Measurements from ENCODE around the gene PGAM4. TPM values are rescaled to one million over a fixed set of nuclear protein-coding genes. Genes with fewer than 3 reads are reported as not detected.
"Not testable (repeated sequence)": the region's sequence is repeated elsewhere in the genome, so short reads cannot be mapped to it uniquely, and the experiment has no call there.

Gene PGAM4
- total RNA-seq, 2 donors from 2014 or later = 0.53 TPM; not detected in 1

DNA sequence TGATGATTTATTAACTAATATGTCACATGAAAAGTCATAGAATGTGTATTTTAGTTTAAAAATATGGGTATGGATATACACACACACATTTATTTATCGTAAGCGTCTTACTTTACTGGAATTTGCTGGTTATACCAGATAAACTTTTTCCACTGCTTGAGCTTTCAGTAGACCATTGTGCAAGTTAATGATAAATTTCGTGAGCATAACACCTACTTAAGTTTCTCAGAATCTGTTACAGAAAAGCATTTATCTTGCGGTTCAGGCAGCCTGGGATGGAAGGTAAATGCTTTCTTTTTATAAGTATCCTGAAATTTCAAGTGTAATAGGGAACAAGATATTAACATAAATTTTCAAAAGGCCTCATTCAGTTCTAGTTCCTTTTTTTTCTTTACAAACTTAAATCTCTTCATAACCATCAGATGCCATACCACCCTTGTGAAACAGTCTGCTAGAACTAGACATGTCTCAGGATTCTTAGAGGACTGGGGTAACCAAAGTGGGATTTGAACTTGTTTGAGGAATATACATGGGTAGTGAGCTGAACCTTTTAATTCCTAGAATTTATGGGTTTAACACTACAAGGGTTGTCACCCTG lies 31.3 kb downstream of the PGAM4 start:
- no peak overlapping the region for H3K27ac Mint-ChIP-seq
- ATAC-seq = no peak
- H3K9me3 Mint-ChIP-seq = no peaks in the 10 kb centered on the region
- DNase-seq (ENCODE audit: low spot score in 2 of 2) = no peak
- no peaks in the 10 kb centered on the region for H3K36me3 Mint-ChIP-seq

DNA sequence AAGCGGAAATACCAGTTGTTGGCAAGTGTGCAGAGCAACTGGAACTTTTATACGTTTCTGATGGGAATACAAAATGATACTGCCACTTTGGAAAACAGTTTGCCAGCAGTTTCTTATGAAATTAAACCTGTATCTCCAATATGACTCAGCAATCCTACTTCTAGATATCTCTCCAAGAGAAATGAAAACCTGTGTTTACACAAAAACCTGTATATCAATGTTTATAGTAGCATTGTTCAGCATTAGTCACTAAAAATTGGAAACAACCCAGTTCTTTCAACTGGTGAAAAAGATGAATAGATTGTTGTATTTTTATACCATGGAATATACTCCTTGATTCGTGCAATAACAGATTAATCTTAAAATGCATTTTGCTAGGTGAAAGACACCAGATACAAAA lies 32.1 kb downstream of the PGAM4 start:
- Mint-ChIP-seq H3K36me3 (no peaks in the 10 kb centered on the region), H3K9me3 (no peaks in the 10 kb centered on the region), H3K27ac (no peak overlapping the region)
- ATAC-seq (no peak), DNase-seq (ENCODE audit: low spot score in 2 of 2) (no peak)

DNA sequence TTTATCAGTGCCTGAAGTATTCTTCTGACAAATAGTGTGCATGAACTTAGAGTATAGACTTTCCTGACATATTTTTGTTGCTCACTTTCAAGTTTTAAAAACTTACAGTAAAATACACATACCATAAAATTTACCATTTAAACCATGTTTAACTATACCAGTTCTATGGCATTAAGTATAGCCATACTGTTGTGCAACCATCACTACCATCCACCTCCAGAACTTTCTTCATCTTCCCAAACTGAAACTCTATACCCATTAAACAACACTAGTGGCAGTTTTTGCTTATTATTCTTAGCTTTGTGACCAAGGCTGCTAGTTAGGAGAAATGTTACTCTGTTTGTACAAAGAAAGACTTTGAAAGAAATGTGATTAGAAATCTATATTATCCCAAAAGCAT lies 33.1 kb downstream of the PGAM4 start:
- no peak overlapping the region for H3K27ac Mint-ChIP-seq
- no peak for DNase-seq (ENCODE audit: low spot score in 2 of 2)
- no peaks in the 10 kb centered on the region for H3K9me3 Mint-ChIP-seq

DNA sequence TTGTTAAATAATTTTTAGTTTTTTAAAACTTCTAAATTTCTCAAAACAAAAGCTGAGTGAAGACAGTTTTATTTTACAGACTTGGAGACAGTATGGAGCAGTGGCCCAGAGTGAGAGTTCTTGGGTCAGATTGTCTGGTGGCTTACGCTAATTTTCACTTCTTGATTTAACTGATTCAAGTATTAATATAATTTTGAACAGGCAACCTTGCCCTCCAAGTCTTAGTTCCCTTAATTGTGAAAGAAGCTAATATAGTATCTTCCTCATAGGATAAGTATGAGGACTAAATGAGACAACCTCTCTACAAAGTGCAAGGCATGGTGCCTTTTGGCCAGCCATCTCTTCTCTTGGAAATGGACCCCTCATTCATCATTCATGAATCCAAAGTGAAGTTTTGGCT lies 33.6 kb downstream of the PGAM4 start:
- no peak for DNase-seq (ENCODE audit: low spot score in 2 of 2)
- H3K36me3 Mint-ChIP-seq = no peaks in the 10 kb centered on the region
- ATAC-seq = no peak
- no peaks in the 10 kb centered on the region for H3K9me3 Mint-ChIP-seq
- H3K27ac Mint-ChIP-seq = no peak overlapping the region

More for the DNA sequence above, 33.1 kb downstream of the PGAM4 start:
- H3K36me3 Mint-ChIP-seq = no peaks in the 10 kb centered on the region
- no peak for ATAC-seq

DNA sequence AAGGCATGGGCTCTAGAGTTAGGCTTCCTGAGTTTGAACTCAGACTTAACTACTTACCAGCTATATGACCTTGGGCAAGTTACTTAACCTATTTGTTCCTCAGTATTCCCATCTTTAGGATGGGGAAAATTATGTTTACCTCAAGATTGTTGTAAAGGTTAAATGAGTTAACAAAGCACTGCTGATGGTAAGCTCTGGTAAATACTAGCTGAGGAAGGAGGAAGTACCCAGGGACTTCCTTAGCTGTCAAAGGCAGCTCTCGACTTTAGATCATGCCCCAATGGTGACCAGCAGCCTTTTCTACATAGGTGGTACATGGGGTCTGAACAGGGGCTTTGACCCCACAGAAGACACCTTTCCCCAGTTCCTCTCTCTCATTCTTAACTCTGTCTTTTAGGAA lies 38.9 kb downstream of the PGAM4 start:
- Mint-ChIP-seq H3K36me3 (no peaks in the 10 kb centered on the region), H3K27ac (no peak overlapping the region), H3K9me3 (no peaks in the 10 kb centered on the region)
- ATAC-seq (no peak), DNase-seq (ENCODE audit: low spot score in 2 of 2) (no peak)

DNA sequence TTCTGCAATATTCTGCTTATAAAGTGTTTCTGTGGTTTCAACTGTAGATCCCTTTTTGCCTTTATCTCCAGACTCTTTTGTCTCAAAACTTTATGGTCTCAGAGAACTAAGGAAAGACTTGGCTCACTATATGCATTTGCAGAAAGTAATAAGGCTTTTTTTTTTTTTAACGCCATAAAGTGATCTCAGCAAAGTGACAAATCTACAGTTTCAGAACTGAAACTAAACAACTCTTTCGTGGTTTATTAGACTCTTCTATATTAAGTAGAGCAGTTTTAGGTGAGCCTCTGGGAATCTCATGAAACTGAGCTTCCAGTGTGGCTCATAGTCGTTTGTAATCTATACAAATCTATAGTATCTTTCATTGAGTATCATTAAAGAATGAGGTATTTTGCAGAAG lies 43.7 kb downstream of the PGAM4 start:
- no peak for DNase-seq (ENCODE audit: low spot score in 2 of 2)
- Mint-ChIP-seq H3K9me3 (peaks cover 0 to 4% of the 10 kb centered on the region in 2 donors), H3K36me3 (no peaks in the 10 kb centered on the region), H3K27ac (no peak overlapping the region)
- ATAC-seq = peak in 1 of 2 donors; percentile 13

DNA sequence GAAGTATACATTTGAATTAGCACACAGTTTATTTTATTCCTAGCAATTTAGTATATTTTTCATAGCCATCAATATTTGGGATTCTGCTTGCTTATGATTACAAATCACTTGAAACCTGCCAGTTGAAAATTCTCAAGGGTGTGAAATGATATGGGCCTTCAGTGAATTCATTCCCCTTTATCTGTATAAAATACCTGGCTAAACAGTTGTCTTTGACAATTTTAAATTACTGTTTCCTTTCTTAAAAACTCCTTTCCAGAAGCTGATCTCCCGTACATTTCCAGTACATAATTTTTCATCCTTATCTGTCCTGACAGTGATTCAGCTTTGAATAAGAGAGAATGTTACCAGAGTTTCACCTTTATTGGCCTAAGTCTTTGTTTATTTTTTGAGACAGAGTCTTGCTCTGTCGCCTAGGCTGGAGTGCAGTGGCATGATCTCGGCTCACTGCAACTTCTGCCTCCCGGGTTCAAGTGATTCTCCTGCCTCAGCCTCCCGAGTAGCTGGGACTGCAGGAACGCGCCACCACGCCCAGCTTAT lies 45.0 kb downstream of the PGAM4 start:
- no peak overlapping the region for H3K27ac Mint-ChIP-seq
- no peaks in the 10 kb centered on the region for H3K36me3 Mint-ChIP-seq
- DNase-seq (ENCODE audit: low spot score in 2 of 2) = no peak
- H3K9me3 Mint-ChIP-seq = peaks cover 0 to 4% of the 10 kb centered on the region in 2 donors
- no peak for ATAC-seq

DNA sequence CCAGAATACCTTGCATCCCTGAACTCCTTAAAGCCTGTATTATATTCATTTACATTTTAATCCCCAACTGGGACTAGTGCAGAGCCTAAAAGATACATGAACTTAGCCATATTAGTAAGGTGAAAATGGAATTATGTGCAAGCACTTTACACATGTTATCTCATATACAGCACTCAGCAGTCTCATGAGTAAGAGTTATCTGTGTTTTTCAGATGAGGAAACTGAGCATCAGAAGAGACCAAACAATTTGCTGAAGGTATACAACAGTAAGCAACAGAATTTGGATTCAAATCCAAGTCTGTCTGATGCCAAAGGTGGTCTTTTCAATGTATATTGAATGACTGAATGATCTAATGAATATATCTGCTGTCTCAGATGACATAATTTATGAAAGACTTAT lies 46.7 kb downstream of the PGAM4 start:
- Mint-ChIP-seq H3K9me3 (peaks cover 0 to 4% of the 10 kb centered on the region in 2 donors), H3K36me3 (no peaks in the 10 kb centered on the region), H3K27ac (no peak overlapping the region)
- ATAC-seq (no peak), DNase-seq (ENCODE audit: low spot score in 2 of 2) (no peak)

DNA sequence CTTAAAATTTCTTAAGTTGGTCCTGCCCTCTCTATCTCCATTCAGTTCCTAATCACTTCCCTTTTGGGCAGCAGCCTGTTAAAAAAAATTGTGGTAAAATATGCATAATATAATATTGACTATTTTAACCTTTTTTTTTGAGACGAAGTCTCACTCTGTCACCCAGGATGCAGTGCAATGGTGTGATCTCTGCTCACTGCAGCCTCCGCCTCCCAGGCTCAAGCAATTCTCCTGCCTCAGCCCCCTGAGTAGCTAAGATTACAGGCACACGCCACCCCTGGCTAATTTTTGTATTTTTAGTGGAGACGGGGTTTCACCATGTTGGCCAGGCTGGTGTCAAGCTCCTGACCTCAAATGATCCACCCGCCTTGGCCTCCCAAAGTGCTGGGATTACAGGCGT lies 50.1 kb downstream of the PGAM4 start:
- not testable (repeated sequence) for H3K27ac Mint-ChIP-seq; DNase-seq (ENCODE audit: low spot score in 2 of 2); H3K36me3 Mint-ChIP-seq; ATAC-seq; H3K9me3 Mint-ChIP-seq

DNA sequence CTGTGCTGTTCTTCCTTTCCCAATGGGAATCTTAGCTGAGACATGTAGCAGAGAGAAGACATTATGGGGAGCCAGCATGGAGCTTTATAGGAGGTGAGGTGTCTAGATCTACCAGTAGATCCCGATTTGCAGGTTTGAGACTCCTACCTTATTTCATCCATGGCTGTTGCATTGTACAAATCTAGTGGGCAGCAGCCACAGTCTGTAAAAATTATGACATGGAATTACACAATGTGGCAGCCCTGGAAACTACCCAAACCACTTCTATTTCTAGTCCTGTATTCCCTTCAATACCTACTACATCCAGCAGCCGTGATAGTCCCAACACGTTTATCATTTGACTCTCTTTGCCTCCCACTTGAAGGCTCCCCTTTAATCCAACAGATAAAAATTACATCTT lies 50.9 kb downstream of the PGAM4 start:
- Mint-ChIP-seq H3K27ac (no peak overlapping the region), H3K9me3 (peaks cover 0 to 4% of the 10 kb centered on the region in 2 donors), H3K36me3 (no peaks in the 10 kb centered on the region)
- DNase-seq (ENCODE audit: low spot score in 2 of 2) (no peak), ATAC-seq (no peak)

Other genes with a start within 250 kb of the PGAM4 start
- gene ATRX, start 183.4 kb downstream of the PGAM4 start, total RNA-seq = 10 to 100 TPM; 57.6 to 85.6 TPM
- 10 to 100 TPM; 26.5 to 39.5 TPM for gene MAGT1, start 74.2 kb downstream of the PGAM4 start, total RNA-seq
- gene COX7B, start 70.2 kb downstream of the PGAM4 start, total RNA-seq = 100 to 1,000 TPM; 269 to 284 TPM
- 10 to 100 TPM in 1 of 2 donors, 1 to 10 TPM in 1; 8.1 to 14.7 TPM for gene ATP7A, start 58.9 kb downstream of the PGAM4 start, total RNA-seq
- gene PGK1, start 134.6 kb upstream of the PGAM4 start, total RNA-seq = 1,000 to 10,000 TPM in 1 of 2 donors, 100 to 1,000 TPM in 1; 472 to 1,846 TPM
- gene TAF9B, start 170.0 kb upstream of the PGAM4 start, total RNA-seq = 10 to 100 TPM; 16.9 to 32.3 TPM

Measured in activated naive CD4-positive, alpha-beta T cell treated with anti-CD3 and anti-CD28 coated beads, Interleukin-2, amount 50 U/mL, for 72 hours (primary cell).